Activated naive CD4-positive, alpha-beta T cell (primary cell): ENCODE measurements around the gene RRP7A.
"Not testable (repeated sequence)": the region's sequence is repeated elsewhere in the genome, so short reads cannot be mapped to it uniquely, and the experiment has no call there.

Experiments used
- DNase-seq, 4 experiments: peaks; one replicate each; lab custom pipeline; 2025; lab: John Stamatoyannopoulos, UW

RRP7A gene

DNA sequence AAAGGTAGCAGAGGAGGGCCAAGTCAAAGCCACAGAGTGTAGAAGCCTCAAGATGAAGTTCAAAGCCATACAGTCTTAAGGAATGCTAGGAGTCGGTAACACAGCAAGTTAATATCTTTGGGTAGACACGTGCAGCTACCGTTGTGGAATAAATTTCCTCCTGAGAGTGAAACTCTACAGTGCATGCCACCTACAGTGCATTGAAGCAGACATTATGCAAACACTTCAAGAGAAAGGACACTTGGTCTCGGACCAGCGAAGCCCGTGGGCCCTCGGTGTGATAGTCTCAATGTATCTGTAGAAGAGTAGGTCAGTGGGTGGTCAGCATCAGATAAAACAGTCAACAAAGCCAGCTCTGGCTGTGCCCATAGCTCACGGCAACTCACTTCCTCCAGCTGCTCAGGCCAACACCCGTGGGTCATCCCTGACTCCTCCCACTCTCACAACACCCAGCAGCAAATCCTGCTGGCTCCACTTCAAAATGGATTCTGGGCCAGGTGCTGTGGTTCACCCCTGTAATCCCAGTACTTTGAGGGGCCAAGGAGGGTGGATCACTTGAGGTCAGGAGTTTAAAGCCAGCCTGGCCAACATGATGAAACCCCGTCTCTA is 24.0 kb downstream of the RRP7A start:
- not testable (repeated sequence) for DNase-seq

DNA sequence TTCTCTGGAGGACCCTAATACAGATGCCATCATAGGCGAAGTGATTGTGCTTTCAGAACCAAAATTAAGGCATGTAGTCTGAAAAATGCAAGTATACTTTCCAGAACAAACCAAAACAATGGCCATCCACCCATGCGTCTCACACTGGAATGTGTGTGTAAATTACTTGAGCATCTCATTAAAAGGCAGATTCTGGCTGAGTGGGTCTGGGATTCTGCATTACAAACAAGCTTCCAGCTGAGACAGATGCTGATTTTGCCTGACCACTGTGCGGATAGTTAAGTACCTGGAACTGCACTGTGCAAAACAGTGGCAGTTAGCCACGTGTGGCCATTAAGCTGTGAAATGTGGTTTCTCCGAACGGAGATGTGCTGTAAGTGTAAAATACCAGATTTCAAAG is 26.2 kb downstream of the RRP7A start:
- DNase-seq = no peak

DNA sequence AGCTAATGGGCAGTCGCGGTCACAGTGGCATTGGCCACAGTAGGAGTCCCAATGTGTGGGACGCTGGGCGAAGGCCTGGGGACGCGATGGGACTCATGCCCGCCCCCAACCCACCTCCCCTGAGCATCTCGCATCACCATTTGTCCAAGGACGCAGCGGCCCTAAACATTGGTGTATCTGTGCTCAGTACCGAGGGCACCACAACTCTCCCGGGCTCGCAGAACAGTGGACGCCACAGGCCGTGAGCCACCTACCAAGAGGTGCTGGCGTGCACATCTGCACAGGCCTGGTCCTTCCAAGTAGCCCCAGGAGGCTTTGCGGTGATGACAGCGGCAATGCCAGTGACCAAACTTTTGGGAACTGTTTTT is 27.3 kb downstream of the RRP7A start:
- DNase-seq = no peak

DNA sequence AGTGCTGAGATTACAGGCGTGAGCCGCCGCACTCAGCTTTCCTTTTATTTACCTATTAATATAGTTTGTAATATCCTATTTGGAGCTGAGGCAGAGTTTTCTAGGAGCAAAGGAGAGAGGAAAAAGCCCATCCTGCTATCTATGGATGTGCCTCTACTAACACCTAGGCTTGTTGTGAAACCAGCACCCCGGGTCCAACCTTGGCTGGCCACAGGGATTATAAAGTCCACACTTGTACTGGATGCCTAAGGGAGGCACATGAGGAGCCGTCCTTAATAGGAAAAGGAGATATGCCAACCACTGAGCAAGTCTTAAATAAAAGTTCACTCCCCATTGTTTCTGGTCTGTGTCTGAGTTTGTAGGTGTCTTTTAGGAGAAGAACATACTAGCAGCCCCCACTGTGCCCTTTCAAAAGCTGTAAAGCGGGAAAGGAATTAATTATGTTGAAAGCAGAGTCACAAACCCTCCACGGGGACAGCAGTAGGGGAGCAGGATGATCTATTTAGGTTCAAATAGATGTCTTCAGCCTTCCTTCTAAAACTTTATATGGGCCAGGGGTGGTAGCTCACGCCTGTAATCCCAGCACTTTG is 29.3 kb downstream of the RRP7A start:
- no peak for DNase-seq

DNA sequence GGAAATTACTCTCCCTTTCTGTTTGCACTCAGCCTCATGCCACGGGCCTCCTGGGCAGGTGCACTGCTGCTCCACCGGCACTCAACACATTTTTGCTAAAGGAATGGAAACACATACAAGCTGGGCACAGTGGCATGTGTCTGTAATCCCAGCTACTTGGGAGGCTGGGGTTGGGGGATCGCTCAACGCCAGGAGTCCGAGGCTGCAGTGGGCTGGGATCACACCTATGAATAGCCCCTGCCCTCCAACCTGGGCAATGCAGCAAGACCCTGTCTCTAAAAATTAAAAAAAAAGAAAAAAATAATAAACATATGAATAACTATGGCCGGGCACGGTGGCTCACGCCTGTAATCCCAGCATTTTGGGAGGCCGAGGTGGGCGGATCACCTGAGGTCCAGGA is 30.6 kb downstream of the RRP7A start:
- DNase-seq = no peak

DNA sequence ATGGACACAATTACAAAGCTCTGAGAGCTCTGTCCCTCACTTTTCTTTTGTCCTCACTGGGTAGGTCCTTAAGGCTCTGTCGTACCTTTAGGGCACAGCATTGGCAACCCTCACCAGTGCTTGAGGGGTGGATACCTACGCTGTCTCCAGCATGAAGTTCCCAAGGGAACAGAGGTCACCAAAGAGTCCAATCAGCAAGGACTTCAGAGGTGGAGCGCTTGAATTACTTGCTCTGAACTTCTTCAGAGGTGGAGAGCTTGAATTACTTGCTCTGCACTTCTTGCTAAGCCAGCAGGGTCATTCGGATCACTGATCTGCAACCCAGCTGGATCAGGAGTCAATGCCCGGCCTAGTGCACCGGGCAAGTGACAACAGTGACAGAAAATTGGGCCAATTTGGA is 35.1 kb downstream of the RRP7A start:
- DNase-seq = no peak

DNA sequence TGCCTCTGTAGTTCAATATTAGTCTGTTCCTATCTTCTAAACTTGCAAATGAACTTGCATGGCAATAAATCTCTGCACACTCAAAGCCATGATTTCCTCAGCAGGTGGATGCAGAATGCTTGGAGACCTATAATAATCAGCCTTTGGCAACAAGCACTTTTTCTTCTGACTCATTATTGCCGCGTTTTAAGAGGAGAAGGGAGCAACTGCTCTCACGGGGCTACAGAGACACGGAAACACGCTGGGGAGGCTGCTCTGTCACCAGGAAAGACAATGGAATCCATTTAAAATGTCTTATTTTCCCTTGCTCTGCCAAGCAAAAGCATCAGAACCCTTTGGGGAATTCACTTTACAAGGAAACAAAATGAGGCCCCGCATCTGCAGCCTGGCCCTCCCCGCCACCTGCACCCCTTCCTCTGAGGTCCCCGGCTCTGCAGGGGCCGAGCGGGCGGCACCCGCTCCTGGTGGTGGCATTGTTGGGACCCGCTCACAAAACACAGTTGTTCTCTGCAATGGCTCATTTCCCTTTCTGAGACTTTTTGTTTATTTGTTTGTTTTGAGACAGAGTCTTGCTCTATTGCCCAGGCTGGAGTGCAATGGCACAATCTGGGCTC is 35.9 kb downstream of the RRP7A start:
- DNase-seq = not testable (repeated sequence)

DNA sequence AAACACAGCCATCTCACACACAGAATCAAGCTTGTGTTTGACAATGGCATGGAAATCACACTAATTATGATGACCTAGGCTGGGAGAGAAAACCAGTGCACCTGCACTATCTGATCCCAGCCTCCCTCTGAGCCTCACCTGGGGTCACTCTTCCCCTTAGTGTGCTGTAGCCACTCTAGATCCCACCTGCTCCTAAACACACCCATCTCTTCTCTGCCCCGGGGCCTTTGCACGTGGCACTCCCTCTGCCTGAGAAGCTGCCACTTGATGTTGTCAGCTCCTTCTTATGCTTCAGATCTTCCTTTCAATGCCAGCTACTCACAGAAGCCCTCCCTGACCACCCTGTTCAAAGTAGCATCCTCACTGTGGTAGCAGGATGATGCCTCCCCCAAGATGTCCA is 44.5 kb downstream of the RRP7A start:
- DNase-seq = no peak

DNA sequence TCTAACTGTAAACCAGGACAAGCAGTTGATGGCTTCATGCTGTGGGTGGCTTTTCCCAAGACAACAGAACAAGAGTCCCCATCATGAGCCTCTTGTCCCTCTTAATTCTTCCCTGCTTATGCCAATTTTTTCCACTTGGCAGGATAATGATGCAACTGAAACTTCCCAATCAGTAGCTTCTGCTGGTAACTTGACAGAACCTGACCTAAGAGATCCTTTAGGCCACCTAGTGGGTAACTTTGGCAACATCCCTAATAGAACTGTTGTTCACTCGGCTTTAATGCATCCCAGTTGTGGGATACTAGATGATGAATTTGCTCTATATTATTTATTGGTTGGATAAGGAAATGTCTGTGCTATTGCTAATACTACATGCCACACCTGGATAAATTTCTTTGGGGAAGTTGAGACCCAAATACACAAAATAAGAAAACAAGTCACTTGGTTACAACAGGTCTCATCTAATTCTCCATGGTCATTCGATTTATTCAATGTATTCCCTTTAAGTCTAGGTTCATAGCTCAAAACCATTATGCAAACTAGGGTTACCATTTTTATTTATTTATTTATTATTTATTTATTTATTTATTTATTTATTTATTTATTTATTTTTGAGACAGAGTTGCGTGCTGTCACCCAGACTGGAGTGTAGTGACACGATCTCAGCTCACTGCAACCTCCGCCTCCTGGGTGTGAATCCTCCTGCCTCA is 46.0 kb downstream of the RRP7A start:
- no peak for DNase-seq

DNA sequence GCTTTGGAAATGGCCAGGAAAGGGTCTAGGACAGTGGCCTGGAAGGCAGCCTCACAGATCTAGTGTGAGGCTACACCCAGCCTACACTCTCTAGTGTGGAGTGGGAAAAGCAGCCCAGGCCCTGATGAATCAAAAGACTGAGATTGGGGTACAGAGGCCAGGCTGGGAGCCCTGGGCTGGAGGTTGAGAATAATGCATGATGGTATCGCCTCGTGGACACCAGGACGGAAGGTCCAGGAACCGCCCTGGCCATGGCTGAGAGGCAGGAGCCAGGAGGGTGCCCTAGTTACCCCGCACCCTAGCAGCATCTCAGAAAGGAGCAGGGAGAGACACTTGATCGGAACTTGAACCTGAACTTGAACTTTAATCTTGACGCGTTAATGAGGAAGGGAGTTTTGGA is 46.9 kb downstream of the RRP7A start:
- DNase-seq = no peak

DNA sequence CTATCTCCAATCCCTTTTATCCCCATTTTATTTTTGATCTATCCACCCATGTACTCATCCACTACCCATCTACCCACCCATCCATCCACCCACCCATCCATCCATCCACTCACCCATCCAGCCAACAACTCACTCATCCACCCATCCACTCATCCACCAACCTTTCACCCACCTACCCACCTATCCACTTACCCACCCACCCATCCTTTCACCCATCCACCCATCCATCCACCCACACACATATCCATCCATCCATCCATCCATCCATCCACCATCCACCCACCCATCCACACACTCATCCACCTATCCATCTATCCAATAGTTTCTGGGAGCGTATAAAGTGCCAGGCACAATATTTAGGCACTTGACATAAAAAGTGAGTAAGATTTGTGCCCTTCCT is 48.2 kb downstream of the RRP7A start:
- no peak for DNase-seq

DNA sequence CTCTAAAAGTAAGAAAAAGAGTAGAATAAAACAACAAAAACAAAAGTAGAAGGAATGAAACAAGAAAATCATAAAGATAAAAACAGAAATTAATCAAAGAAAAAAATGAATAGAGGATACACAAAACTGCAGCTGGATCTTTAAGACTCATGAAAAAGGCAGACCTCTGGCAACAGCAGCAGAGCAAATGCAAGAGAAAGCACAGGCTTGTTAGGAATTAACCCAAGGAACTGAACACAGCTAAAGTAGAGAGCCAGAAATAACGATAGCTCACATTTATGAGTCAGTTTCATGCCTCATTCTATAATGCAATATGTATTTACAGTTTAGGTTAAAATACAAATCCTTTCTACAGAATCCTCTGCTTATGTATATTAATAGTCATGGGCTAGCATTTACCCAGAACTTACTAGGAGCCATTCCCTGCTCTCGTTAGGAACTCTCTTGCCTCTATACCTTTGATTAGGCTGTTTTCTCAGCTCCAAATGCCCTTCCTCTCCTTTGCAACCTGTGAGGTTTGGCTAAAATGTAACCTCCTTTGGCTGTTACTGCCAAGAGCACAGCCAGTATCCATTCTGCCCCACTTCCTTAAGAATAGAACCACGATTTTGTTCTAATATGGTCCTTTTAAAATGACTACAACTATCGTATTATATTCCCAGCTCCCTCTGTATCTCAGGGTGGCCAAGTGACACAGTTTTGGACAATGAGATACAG is 49.1 kb downstream of the RRP7A start:
- no peak for DNase-seq

DNA sequence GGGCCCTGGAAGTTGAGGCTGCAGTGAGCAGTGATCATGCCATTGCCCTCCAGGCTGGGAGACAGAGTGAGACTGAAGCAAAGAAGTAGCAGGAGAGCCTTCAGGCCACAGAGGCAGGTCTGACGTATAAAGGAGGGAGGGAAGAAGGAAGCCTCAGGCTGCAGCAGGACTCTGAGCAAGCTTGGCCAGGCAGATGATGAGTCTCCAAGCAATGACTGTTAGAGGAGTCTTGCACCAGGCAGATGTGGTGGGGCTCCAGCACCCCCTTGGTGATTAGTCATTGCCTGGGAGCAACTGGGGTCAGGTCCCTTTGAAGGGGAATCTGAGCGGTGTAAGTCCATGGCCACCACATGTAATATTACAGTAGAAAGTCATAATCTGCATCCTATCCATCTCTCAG is 50.8 kb downstream of the RRP7A start:
- DNase-seq = no peak

DNA sequence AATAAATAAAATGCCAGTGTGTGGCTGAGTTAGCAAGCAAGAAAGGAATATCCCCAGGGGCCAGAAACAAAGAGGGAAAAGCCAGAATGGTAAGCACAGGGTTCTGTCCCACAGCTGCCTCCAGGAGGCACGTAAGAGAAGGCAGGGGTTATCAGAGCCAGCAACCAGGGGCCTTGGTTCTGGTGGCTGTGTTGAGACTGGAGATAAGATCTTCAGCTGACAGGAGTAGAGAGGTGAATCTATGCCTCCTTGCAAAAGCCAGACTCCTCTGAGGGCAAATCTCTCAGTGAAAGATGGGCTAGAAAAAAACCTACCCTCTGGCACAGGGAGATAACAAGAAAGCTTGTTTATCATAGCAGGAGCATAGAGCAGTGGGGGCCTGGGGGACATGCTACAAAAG is 57.6 kb downstream of the RRP7A start:
- DNase-seq = no peak

DNA sequence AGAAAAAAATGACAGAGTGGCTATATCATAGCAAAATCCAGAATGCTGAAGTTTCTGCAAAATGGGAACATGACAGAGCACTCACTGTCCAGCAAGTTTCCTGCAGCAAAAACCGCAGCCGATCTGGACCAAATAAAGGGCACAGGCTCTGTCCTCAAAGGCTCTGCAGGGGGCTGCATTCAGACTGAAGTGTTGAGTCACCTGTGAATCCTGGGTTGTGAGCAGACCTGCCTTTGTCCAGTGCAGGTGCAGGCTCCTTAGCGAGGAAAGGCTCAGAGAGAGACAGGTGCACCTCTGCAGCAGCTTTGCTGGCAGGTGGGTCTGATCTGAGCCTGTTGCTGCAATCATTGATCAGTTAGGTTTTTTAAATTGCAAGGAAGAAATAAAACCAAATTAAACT is 58.1 kb downstream of the RRP7A start:
- no peak for DNase-seq
